ENCODE measurements around the gene PSMA1. TPM values are rescaled to one million over a fixed set of nuclear protein-coding genes. Genes with fewer than 3 reads are reported as not detected.
"Not testable (repeated sequence)": the region's sequence is repeated elsewhere in the genome, so short reads cannot be mapped to it uniquely, and the experiment has no call there.

Gene PSMA1
- total and polyA plus RNA-seq, 9 donors: 98.6 to 143 (median 120) TPM

GRCh38 chr11:14538271-14538925 is 18.2 kb upstream of the PSMA1 start:
- no peak overlapping the region for H3K4me3 ChIP-seq (ENCODE audit: low read length)
- no peaks in the 10 kb centered on the region for H3K4me1 ChIP-seq (ENCODE audit: control insufficient read depth, insufficient read depth, low read length)
- no peaks in the 10 kb centered on the region for H3K9me3 ChIP-seq (replicated peaks; ENCODE audit: control insufficient read depth, low read depth, low read length)
- peak; percentile 27 for DNase-seq
- H3K27me3 ChIP-seq (ENCODE audit: control insufficient read depth, insufficient read depth, low read length): no peaks in the 10 kb centered on the region
- no peaks in the 10 kb centered on the region for H3K36me3 ChIP-seq (ENCODE audit: control insufficient read depth, insufficient read depth, low read length)
- no peak overlapping the region for H3K27ac ChIP-seq (ENCODE audit: low read length)
- 23% methylated on average over 2 of the region's 6 CpGs for WGBS (ENCODE audit: insufficient coverage)

GRCh38 chr11:14537134-14537599 is 17.0 kb upstream of the PSMA1 start:
- no peaks in the 10 kb centered on the region for H3K27me3 ChIP-seq (ENCODE audit: control insufficient read depth, insufficient read depth, low read length)
- WGBS (ENCODE audit: insufficient coverage): 0% methylated on average over 1 of the region's 5 CpGs
- peak; percentile 47 for DNase-seq
- H3K9me3 ChIP-seq (replicated peaks; ENCODE audit: control insufficient read depth, low read depth, low read length): no peaks in the 10 kb centered on the region
- no peaks in the 10 kb centered on the region for H3K4me1 ChIP-seq (ENCODE audit: control insufficient read depth, insufficient read depth, low read length)
- no peak overlapping the region for H3K27ac ChIP-seq (ENCODE audit: low read length)
- H3K36me3 ChIP-seq (ENCODE audit: control insufficient read depth, insufficient read depth, low read length): no peaks in the 10 kb centered on the region
- H3K4me3 ChIP-seq (ENCODE audit: low read length): no peak overlapping the region

GRCh38 chr11:14535166-14535565 is 15.0 kb upstream of the PSMA1 start:
- not testable (repeated sequence) for H3K4me3 ChIP-seq (ENCODE audit: low read length); DNase-seq; H3K36me3 ChIP-seq (ENCODE audit: control insufficient read depth, insufficient read depth, low read length); H3K27ac ChIP-seq (ENCODE audit: low read length); H3K9me3 ChIP-seq (replicated peaks; ENCODE audit: control insufficient read depth, low read depth, low read length); H3K4me1 ChIP-seq (ENCODE audit: control insufficient read depth, insufficient read depth, low read length); H3K27me3 ChIP-seq (ENCODE audit: control insufficient read depth, insufficient read depth, low read length)
- WGBS (ENCODE audit: insufficient coverage): 89% methylated on average over 3 of the region's 4 CpGs

- no peaks in the 10 kb centered on the region for H3K9me3 ChIP-seq (replicated peaks; ENCODE audit: control insufficient read depth, low read depth, low read length)
- no peak overlapping the region for H3K4me3 ChIP-seq (ENCODE audit: low read length)
- no peak for DNase-seq
- WGBS (ENCODE audit: insufficient coverage): no CpG with 5 or more reads among the region's 2 CpGs
- H3K36me3 ChIP-seq (ENCODE audit: control insufficient read depth, insufficient read depth, low read length): no peaks in the 10 kb centered on the region
- no peaks in the 10 kb centered on the region for H3K27me3 ChIP-seq (ENCODE audit: control insufficient read depth, insufficient read depth, low read length)
- H3K27ac ChIP-seq (ENCODE audit: low read length): no peak overlapping the region
- no peaks in the 10 kb centered on the region for H3K4me1 ChIP-seq (ENCODE audit: control insufficient read depth, insufficient read depth, low read length)
These were observed 9.8 kb upstream of the PSMA1 start for GRCh38 chr11:14529951-14530350.

- WGBS (ENCODE audit: insufficient coverage): no CpG with 5 or more reads among the region's 3 CpGs
- Histone ChIP-seq H3K4me1 (ENCODE audit: control insufficient read depth, insufficient read depth, low read length) (no peaks in the 10 kb centered on the region), H3K27ac (ENCODE audit: low read length) (no peak overlapping the region), H3K9me3 (replicated peaks; ENCODE audit: control insufficient read depth, low read depth, low read length) (no peaks in the 10 kb centered on the region), H3K4me3 (ENCODE audit: low read length) (no peak overlapping the region), H3K27me3 (ENCODE audit: control insufficient read depth, insufficient read depth, low read length) (no peaks in the 10 kb centered on the region), H3K36me3 (ENCODE audit: control insufficient read depth, insufficient read depth, low read length) (no peaks in the 10 kb centered on the region)
- no peak for DNase-seq
These were observed 9.1 kb upstream of the PSMA1 start for GRCh38 chr11:14529321-14529720.

GRCh38 chr11:14522801-14523200 is 2.6 kb upstream of the PSMA1 start:
- Histone ChIP-seq H3K27me3 (ENCODE audit: control insufficient read depth, insufficient read depth, low read length) (no peaks in the 10 kb centered on the region), H3K4me3 (ENCODE audit: low read length) (no peak overlapping the region), H3K4me1 (ENCODE audit: control insufficient read depth, insufficient read depth, low read length) (peaks cover 6% of the 10 kb centered on the region), H3K27ac (ENCODE audit: low read length) (no peak overlapping the region), H3K36me3 (ENCODE audit: control insufficient read depth, insufficient read depth, low read length) (peaks cover 7% of the 10 kb centered on the region), H3K9me3 (replicated peaks; ENCODE audit: control insufficient read depth, low read depth, low read length) (no peaks in the 10 kb centered on the region)
- DNase-seq: no peak
- no CpG with 5 or more reads among the region's 1 CpG for WGBS (ENCODE audit: insufficient coverage)

GRCh38 chr11:14522245-14522644 is 2.1 kb upstream of the PSMA1 start:
- Histone ChIP-seq H3K27ac (ENCODE audit: low read length) (no peak overlapping the region), H3K27me3 (ENCODE audit: control insufficient read depth, insufficient read depth, low read length) (no peaks in the 10 kb centered on the region), H3K36me3 (ENCODE audit: control insufficient read depth, insufficient read depth, low read length) (peaks cover 9% of the 10 kb centered on the region), H3K9me3 (replicated peaks; ENCODE audit: control insufficient read depth, low read depth, low read length) (no peaks in the 10 kb centered on the region), H3K4me3 (ENCODE audit: low read length) (no peak overlapping the region), H3K4me1 (ENCODE audit: control insufficient read depth, insufficient read depth, low read length) (peaks cover 6% of the 10 kb centered on the region)
- DNase-seq: no peak
- WGBS (ENCODE audit: insufficient coverage): no CpG with 5 or more reads among the region's 1 CpG

GRCh38 chr11:14520747-14521151 is 563 bp upstream of the PSMA1 start:
- Histone ChIP-seq H3K27ac (ENCODE audit: low read length) (peak overlapping the region; percentile 93), H3K4me1 (ENCODE audit: control insufficient read depth, insufficient read depth, low read length) (peaks cover 6% of the 10 kb centered on the region), H3K36me3 (ENCODE audit: control insufficient read depth, insufficient read depth, low read length) (peaks cover 16% of the 10 kb centered on the region), H3K27me3 (ENCODE audit: control insufficient read depth, insufficient read depth, low read length) (no peaks in the 10 kb centered on the region), H3K9me3 (replicated peaks; ENCODE audit: control insufficient read depth, low read depth, low read length) (no peaks in the 10 kb centered on the region), H3K4me3 (ENCODE audit: low read length) (peak overlapping the region; percentile 63)
- DNase-seq: no peak
- WGBS (ENCODE audit: insufficient coverage): 0% methylated on average over 1 of the region's 11 CpGs

GRCh38 chr11:14519597-14519916 is 629 bp downstream of the PSMA1 start:
- DNase-seq: no peak
- Histone ChIP-seq H3K36me3 (ENCODE audit: control insufficient read depth, insufficient read depth, low read length) (peaks cover 20% of the 10 kb centered on the region), H3K9me3 (replicated peaks; ENCODE audit: control insufficient read depth, low read depth, low read length) (no peaks in the 10 kb centered on the region), H3K27ac (ENCODE audit: low read length) (peak overlapping the region; percentile 93), H3K4me3 (ENCODE audit: low read length) (peak overlapping the region; percentile 63), H3K27me3 (ENCODE audit: control insufficient read depth, insufficient read depth, low read length) (no peaks in the 10 kb centered on the region), H3K4me1 (ENCODE audit: control insufficient read depth, insufficient read depth, low read length) (peaks cover 6% of the 10 kb centered on the region)
- 0% methylated on average over 7 of the region's 10 CpGs for WGBS (ENCODE audit: insufficient coverage)

- H3K27me3 ChIP-seq (ENCODE audit: control insufficient read depth, insufficient read depth, low read length): no peaks in the 10 kb centered on the region
- DNase-seq: no peak
- 100% methylated on average over 1 of the region's 3 CpGs for WGBS (ENCODE audit: insufficient coverage)
- peak overlapping the region; percentile 93 for H3K27ac ChIP-seq (ENCODE audit: low read length)
- H3K36me3 ChIP-seq (ENCODE audit: control insufficient read depth, insufficient read depth, low read length): peaks cover 21% of the 10 kb centered on the region
- H3K4me1 ChIP-seq (ENCODE audit: control insufficient read depth, insufficient read depth, low read length): peaks cover 6% of the 10 kb centered on the region
- no peaks in the 10 kb centered on the region for H3K9me3 ChIP-seq (replicated peaks; ENCODE audit: control insufficient read depth, low read depth, low read length)
- peak overlapping the region; percentile 63 for H3K4me3 ChIP-seq (ENCODE audit: low read length)
These were observed 1.4 kb downstream of the PSMA1 start for GRCh38 chr11:14518820-14519219.

GRCh38 chr11:14513800-14514199 is 6.4 kb downstream of the PSMA1 start:
- H3K27ac ChIP-seq (ENCODE audit: low read length): no peak overlapping the region
- no CpG with 5 or more reads among the region's 4 CpGs for WGBS (ENCODE audit: insufficient coverage)
- no peaks in the 10 kb centered on the region for H3K9me3 ChIP-seq (replicated peaks; ENCODE audit: control insufficient read depth, low read depth, low read length)
- H3K4me1 ChIP-seq (ENCODE audit: control insufficient read depth, insufficient read depth, low read length): peaks cover 2% of the 10 kb centered on the region
- H3K27me3 ChIP-seq (ENCODE audit: control insufficient read depth, insufficient read depth, low read length): no peaks in the 10 kb centered on the region
- no peak overlapping the region for H3K4me3 ChIP-seq (ENCODE audit: low read length)
- H3K36me3 ChIP-seq (ENCODE audit: control insufficient read depth, insufficient read depth, low read length): peaks cover 39% of the 10 kb centered on the region
- no peak for DNase-seq
